Activated CD8-positive, alpha-beta memory T cell treated with anti-CD3 and anti-CD28 coated beads, Interleukin-2, amount 10 ng/mL, durations not matched to agents 7 days and 5 days (primary cell): Measurements from ENCODE around the gene DIPK1A. TPM values are rescaled to one million over a fixed set of nuclear protein-coding genes. Genes with fewer than 3 reads are reported as not detected.
A peak's percentile ranks its signal among the peaks of the same experiment; 100 is the strongest.

Experiments used
- ATAC-seq: fragments of 150-1000 bp; cut with Tn5 transposase; one replicate; pipeline ENCODE4 v1.10.0; 2021; ENCODE audit warnings: moderate library complexity
- CTCF ChIA-PET: fragments of 350-600 bp; sonication (Branson Sonifier 250); formaldehyde crosslinking; loops from one replicate; lab custom pipeline; 2021; ENCODE audit warnings: antibody characterized with exemption; lab: Charles Lee
- DNase-seq: peaks from one replicate; pipeline ENCODE4 v3.0.0-alpha.2; 2020
- H3K27ac Mint-ChIP-seq: one replicate; pipeline ENCODE4 v1.8.0; 2021; ENCODE audit warnings: mild to moderate bottlenecking, mixed read lengths
- H3K27me3 Mint-ChIP-seq: one replicate; pipeline ENCODE4 v1.8.0; 2021; ENCODE audit warnings: mixed read lengths
- H3K36me3 Mint-ChIP-seq: one replicate; pipeline ENCODE4 v1.8.0; 2021; ENCODE audit warnings: mild to moderate bottlenecking, mixed read lengths
- H3K4me1 Mint-ChIP-seq: one replicate; pipeline ENCODE4 v1.8.0; 2021; ENCODE audit warnings: mixed read lengths
- H3K4me3 Mint-ChIP-seq: one replicate; pipeline ENCODE4 v1.8.0; 2021; ENCODE audit warnings: mild to moderate bottlenecking, moderate library complexity, mixed read lengths
- H3K9me3 Mint-ChIP-seq: one replicate; pipeline ENCODE4 v1.8.0; 2022; ENCODE audit warnings: low read depth, mixed read lengths
- total RNA-seq, 2 experiments: library from RNA; stranded (reverse); gene quantifications; one replicate each; pipeline ENCODE4 v1.2.3, GENCODE V29; 2021

The DIPK1A gene
- total RNA-seq, 2 experiments from 2014 or later = 8.6 to 14.3 TPM

GRCh38 chr1:92832537-92833114, 128.6 kb downstream of the DIPK1A start:
- ATAC-seq (peak; percentile 1), DNase-seq (no peak)
- CTCF ChIA-PET = interaction anchor here (0.9 to 3.4 kb wide), 19 partner anchors 7 to 426 kb away, joined by 3 to 31 read pairs (median 6); partner anchors contain the start of gene DIPK1A
- Mint-ChIP-seq H3K36me3 (peaks cover 53% of the 10 kb centered on the region), H3K9me3 (no peaks in the 10 kb centered on the region), H3K27ac (peak overlapping the region; percentile 97), H3K27me3 (no peaks in the 10 kb centered on the region), H3K4me3 (peak overlapping the region; percentile 99), H3K4me1 (peaks cover 51% of the 10 kb centered on the region)

- ATAC-seq (peak; percentile 89), DNase-seq (peak; percentile 98)
- Mint-ChIP-seq H3K4me3 (peak within 1 kb of the TSS; percentile 99), H3K27me3 (no peaks in the 10 kb centered on the region), H3K4me1 (peaks cover 44% of the 10 kb centered on the region), H3K9me3 (no peaks in the 10 kb centered on the region), H3K36me3 (peaks cover 48% of the 10 kb centered on the region), H3K27ac (peak within 1 kb of the TSS; percentile 97)
- CTCF ChIA-PET = interaction anchor here (0.7 to 3.4 kb wide), 26 partner anchors 8 to 469 kb away, joined by 3 to 31 read pairs (median 5); partner anchors contain the start of genes DIPK1A and EVI5
Observed at GRCh38 chr1:92831762-92832536, 129.3 kb downstream of the DIPK1A start, which contains the start of gene RPL5. RPL5 (plus strand) TSS chr1:92832040; CDS start chr1:92832115, 75 bp downstream.

GRCh38 chr1:92831368-92831761, 129.9 kb downstream of the DIPK1A start:
- H3K4me3 Mint-ChIP-seq = peak overlapping the region; percentile 99
- no peaks in the 10 kb centered on the region for H3K27me3 Mint-ChIP-seq
- H3K9me3 Mint-ChIP-seq = no peaks in the 10 kb centered on the region
- DNase-seq = no peak
- H3K36me3 Mint-ChIP-seq = peaks cover 42% of the 10 kb centered on the region
- H3K4me1 Mint-ChIP-seq = peaks cover 39% of the 10 kb centered on the region
- CTCF ChIA-PET = interaction anchor here (0.7 to 3.4 kb wide), 24 partner anchors 11 to 468 kb away, joined by 3 to 31 read pairs (median 5); partner anchors contain the start of genes DIPK1A and EVI5
- no peak for ATAC-seq
- H3K27ac Mint-ChIP-seq = peak overlapping the region; percentile 97

- Mint-ChIP-seq H3K36me3 (no peaks in the 10 kb centered on the region), H3K27ac (no peak overlapping the region), H3K4me3 (no peak overlapping the region), H3K4me1 (peaks cover 3% of the 10 kb centered on the region), H3K9me3 (no peaks in the 10 kb centered on the region), H3K27me3 (no peaks in the 10 kb centered on the region)
- no peak for ATAC-seq
- CTCF ChIA-PET = interaction anchor here (0.6 to 1.0 kb wide), 2 partner anchors 8 to 37 kb away, joined by 3 read pairs; no protein-coding TSS in a partner anchor
- no peak for DNase-seq
Observed at GRCh38 chr1:92826792-92827191, 134.5 kb downstream of the DIPK1A start.

GRCh38 chr1:92822879-92823278, 138.4 kb downstream of the DIPK1A start:
- no peaks in the 10 kb centered on the region for H3K36me3 Mint-ChIP-seq
- H3K4me3 Mint-ChIP-seq = no peak overlapping the region
- H3K4me1 Mint-ChIP-seq = no peaks in the 10 kb centered on the region
- ATAC-seq = no peak
- H3K27ac Mint-ChIP-seq = no peak overlapping the region
- peaks cover 11% of the 10 kb centered on the region for H3K27me3 Mint-ChIP-seq
- CTCF ChIA-PET = no interaction called here
- no peak for DNase-seq
- no peaks in the 10 kb centered on the region for H3K9me3 Mint-ChIP-seq

- no peak overlapping the region for H3K27ac Mint-ChIP-seq
- ATAC-seq (no peak), DNase-seq (no peak)
- no peak overlapping the region for H3K4me3 Mint-ChIP-seq
- CTCF ChIA-PET = interaction anchor here (0.8 kb wide), 1 partner anchor 11 kb away, joined by 3 read pairs; no protein-coding TSS in a partner anchor
- H3K27me3 Mint-ChIP-seq = peaks cover 21% of the 10 kb centered on the region
- H3K4me1 Mint-ChIP-seq = no peaks in the 10 kb centered on the region
- H3K36me3 Mint-ChIP-seq = no peaks in the 10 kb centered on the region
- H3K9me3 Mint-ChIP-seq = no peaks in the 10 kb centered on the region
Observed at GRCh38 chr1:92820551-92820950, 140.7 kb downstream of the DIPK1A start.

- no peaks in the 10 kb centered on the region for H3K9me3 Mint-ChIP-seq
- ATAC-seq (no peak), DNase-seq (no peak)
- H3K36me3 Mint-ChIP-seq = no peaks in the 10 kb centered on the region
- CTCF ChIA-PET = interaction anchor here (0.8 to 4.8 kb wide), 2 partner anchors 11 to 72 kb away, joined by 3 to 67 read pairs; no protein-coding TSS in a partner anchor
- H3K4me3 Mint-ChIP-seq = no peak overlapping the region
- H3K4me1 Mint-ChIP-seq = no peaks in the 10 kb centered on the region
- H3K27me3 Mint-ChIP-seq = peaks cover 22% of the 10 kb centered on the region
- no peak overlapping the region for H3K27ac Mint-ChIP-seq
Observed at GRCh38 chr1:92820024-92820423, 141.2 kb downstream of the DIPK1A start.

- no peak for DNase-seq
- Mint-ChIP-seq H3K27ac (no peak overlapping the region), H3K4me1 (no peaks in the 10 kb centered on the region), H3K4me3 (no peak overlapping the region), H3K9me3 (no peaks in the 10 kb centered on the region), H3K27me3 (peaks cover 33% of the 10 kb centered on the region), H3K36me3 (no peaks in the 10 kb centered on the region)
- peak; percentile 61 for ATAC-seq
- CTCF ChIA-PET = interaction anchor here (0.6 to 4.8 kb wide), 13 partner anchors 8 to 1306 kb away, joined by 3 to 67 read pairs (median 3); partner anchors contain the start of gene RPL5
Observed at GRCh38 chr1:92817986-92818764, 143.1 kb downstream of the DIPK1A start.

GRCh38 chr1:92817137-92817697, 144.0 kb downstream of the DIPK1A start:
- H3K9me3 Mint-ChIP-seq = no peaks in the 10 kb centered on the region
- no peak for ATAC-seq
- no peak overlapping the region for H3K4me3 Mint-ChIP-seq

GRCh38 chr1:92816732-92817131, 144.5 kb downstream of the DIPK1A start:
- H3K27me3 Mint-ChIP-seq = peaks cover 44% of the 10 kb centered on the region
- H3K36me3 Mint-ChIP-seq = no peaks in the 10 kb centered on the region
- no peak overlapping the region for H3K27ac Mint-ChIP-seq
- ATAC-seq = no peak
- DNase-seq = no peak
- no peak overlapping the region for H3K4me3 Mint-ChIP-seq
- H3K4me1 Mint-ChIP-seq = no peaks in the 10 kb centered on the region
- H3K9me3 Mint-ChIP-seq = no peaks in the 10 kb centered on the region
- CTCF ChIA-PET = interaction anchor here (1.2 to 4.8 kb wide), 4 partner anchors 11 to 72 kb away, joined by 3 to 67 read pairs (median 13); partner anchors contain the start of gene RPL5

More at GRCh38 chr1:92817137-92817697, 144.0 kb downstream of the DIPK1A start:
- DNase-seq = no peak
- H3K27ac Mint-ChIP-seq = no peak overlapping the region
- no peaks in the 10 kb centered on the region for H3K36me3 Mint-ChIP-seq
- H3K27me3 Mint-ChIP-seq = peaks cover 42% of the 10 kb centered on the region
- CTCF ChIA-PET = interaction anchor here (1.2 to 4.8 kb wide), 6 partner anchors 11 to 820 kb away, joined by 3 to 67 read pairs (median 4); partner anchors contain the start of gene RPL5
- H3K4me1 Mint-ChIP-seq = no peaks in the 10 kb centered on the region

GRCh38 chr1:92808381-92808780, 152.9 kb downstream of the DIPK1A start:
- no peak overlapping the region for H3K27ac Mint-ChIP-seq
- H3K4me3 Mint-ChIP-seq = no peak overlapping the region
- H3K36me3 Mint-ChIP-seq = no peaks in the 10 kb centered on the region
- no peak for ATAC-seq
- CTCF ChIA-PET = interaction anchor here (0.9 kb wide), 1 partner anchor 24 kb away, joined by 3 read pairs; the partner anchor contains the start of gene RPL5
- H3K4me1 Mint-ChIP-seq = no peaks in the 10 kb centered on the region
- no peaks in the 10 kb centered on the region for H3K9me3 Mint-ChIP-seq
- no peak for DNase-seq
- H3K27me3 Mint-ChIP-seq = peaks cover 34% of the 10 kb centered on the region

GRCh38 chr1:92805216-92805615, 156.0 kb downstream of the DIPK1A start:
- DNase-seq (no peak), ATAC-seq (no peak)
- Mint-ChIP-seq H3K4me1 (no peaks in the 10 kb centered on the region), H3K36me3 (no peaks in the 10 kb centered on the region), H3K27me3 (peaks cover 23% of the 10 kb centered on the region), H3K27ac (no peak overlapping the region), H3K9me3 (no peaks in the 10 kb centered on the region), H3K4me3 (no peak overlapping the region)
- CTCF ChIA-PET = no interaction called here
